ENCODE measurements around the gene VPS35.

GRCh38 chr16:46649588-46650253, 39.3 kb downstream of the VPS35 start:
- TF ChIP-seq CTCF (tag by site-specific recombination; IDR thresholded peaks at IDR 0.05) (no peak), ELK4 (IDR thresholded peaks at IDR 0.05; ENCODE audit: borderline replicate concordance, low read depth, low read length) (no peak), SP2 (tag by site-specific recombination; IDR thresholded peaks at IDR 0.05) (no peak), ZNF394 (tag by site-specific recombination; IDR thresholded peaks at IDR 0.05; ENCODE audit: borderline replicate concordance) (no peak), TCF7L2 (IDR thresholded peaks at IDR 0.05; ENCODE audit: borderline replicate concordance, low read depth, low read length) (no peak), ZNF837 (tag by site-specific recombination; IDR thresholded peaks at IDR 0.05) (no peak), ZBTB1 (tag by site-specific recombination; IDR thresholded peaks at IDR 0.05) (no peak), ZNF10 (tag by site-specific recombination; IDR thresholded peaks at IDR 0.05) (no peak), ZNF585B (tag by site-specific recombination; IDR thresholded peaks at IDR 0.05) (no peak), ZNF48 (tag by site-specific recombination; IDR thresholded peaks at IDR 0.05) (no peak), ZNF707 (tag by site-specific recombination; IDR thresholded peaks at IDR 0.05) (no peak), ZNF423 (tag by site-specific recombination; IDR thresholded peaks at IDR 0.05) (no peak)
- TF ChIP-seq, protein P1, sequence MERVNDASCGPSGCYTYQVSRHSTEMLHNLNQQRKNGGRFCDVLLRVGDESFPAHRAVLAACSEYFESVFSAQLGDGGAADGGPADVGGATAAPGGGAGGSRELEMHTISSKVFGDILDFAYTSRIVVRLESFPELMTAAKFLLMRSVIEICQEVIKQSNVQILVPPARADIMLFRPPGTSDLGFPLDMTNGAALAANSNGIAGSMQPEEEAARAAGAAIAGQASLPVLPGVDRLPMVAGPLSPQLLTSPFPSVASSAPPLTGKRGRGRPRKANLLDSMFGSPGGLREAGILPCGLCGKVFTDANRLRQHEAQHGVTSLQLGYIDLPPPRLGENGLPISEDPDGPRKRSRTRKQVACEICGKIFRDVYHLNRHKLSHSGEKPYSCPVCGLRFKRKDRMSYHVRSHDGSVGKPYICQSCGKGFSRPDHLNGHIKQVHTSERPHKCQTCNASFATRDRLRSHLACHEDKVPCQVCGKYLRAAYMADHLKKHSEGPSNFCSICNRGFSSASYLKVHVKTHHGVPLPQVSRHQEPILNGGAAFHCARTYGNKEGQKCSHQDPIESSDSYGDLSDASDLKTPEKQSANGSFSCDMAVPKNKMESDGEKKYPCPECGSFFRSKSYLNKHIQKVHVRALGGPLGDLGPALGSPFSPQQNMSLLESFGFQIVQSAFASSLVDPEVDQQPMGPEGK (tag by site-specific recombination; IDR thresholded peaks at IDR 0.05) = no peak
- TF ChIP-seq, protein P2, sequence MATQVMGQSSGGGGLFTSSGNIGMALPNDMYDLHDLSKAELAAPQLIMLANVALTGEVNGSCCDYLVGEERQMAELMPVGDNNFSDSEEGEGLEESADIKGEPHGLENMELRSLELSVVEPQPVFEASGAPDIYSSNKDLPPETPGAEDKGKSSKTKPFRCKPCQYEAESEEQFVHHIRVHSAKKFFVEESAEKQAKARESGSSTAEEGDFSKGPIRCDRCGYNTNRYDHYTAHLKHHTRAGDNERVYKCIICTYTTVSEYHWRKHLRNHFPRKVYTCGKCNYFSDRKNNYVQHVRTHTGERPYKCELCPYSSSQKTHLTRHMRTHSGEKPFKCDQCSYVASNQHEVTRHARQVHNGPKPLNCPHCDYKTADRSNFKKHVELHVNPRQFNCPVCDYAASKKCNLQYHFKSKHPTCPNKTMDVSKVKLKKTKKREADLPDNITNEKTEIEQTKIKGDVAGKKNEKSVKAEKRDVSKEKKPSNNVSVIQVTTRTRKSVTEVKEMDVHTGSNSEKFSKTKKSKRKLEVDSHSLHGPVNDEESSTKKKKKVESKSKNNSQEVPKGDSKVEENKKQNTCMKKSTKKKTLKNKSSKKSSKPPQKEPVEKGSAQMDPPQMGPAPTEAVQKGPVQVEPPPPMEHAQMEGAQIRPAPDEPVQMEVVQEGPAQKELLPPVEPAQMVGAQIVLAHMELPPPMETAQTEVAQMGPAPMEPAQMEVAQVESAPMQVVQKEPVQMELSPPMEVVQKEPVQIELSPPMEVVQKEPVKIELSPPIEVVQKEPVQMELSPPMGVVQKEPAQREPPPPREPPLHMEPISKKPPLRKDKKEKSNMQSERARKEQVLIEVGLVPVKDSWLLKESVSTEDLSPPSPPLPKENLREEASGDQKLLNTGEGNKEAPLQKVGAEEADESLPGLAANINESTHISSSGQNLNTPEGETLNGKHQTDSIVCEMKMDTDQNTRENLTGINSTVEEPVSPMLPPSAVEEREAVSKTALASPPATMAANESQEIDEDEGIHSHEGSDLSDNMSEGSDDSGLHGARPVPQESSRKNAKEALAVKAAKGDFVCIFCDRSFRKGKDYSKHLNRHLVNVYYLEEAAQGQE (tag by site-specific recombination; IDR thresholded peaks at IDR 0.05) = no peak
